HepG2 (cell line): ENCODE data around the gene RPS14. TPM values are rescaled to one million over a fixed set of nuclear protein-coding genes. Genes with fewer than 3 reads are reported as not detected.

Source experiments
- ATAD3A ChIP-seq: sonication (generic); formaldehyde crosslinking; IDR thresholded peaks from 2 replicates; pipeline ENCODE4 v1.4.0; 2020; ENCODE audit warnings: missing genetic modification reagents
- DMAP1 ChIP-seq: IDR thresholded peaks from 2 replicates; pipeline ENCODE4 v1.6.1; 2016
- FOSL2 ChIP-seq: sonication (generic); formaldehyde crosslinking; IDR thresholded peaks from 2 replicates; pipeline ENCODE4 v1.4.0; 2020; ENCODE audit warnings: missing genetic modification reagents
- KLF12 ChIP-seq: sonication (generic); formaldehyde crosslinking; IDR thresholded peaks from 2 replicates; pipeline ENCODE4 v1.4.0; 2020; ENCODE audit warnings: missing genetic modification reagents, borderline replicate concordance
- RARG ChIP-seq: sonication (generic); formaldehyde crosslinking; IDR thresholded peaks from 2 replicates; pipeline ENCODE4 v1.4.0; 2020; ENCODE audit warnings: low read depth, mild to moderate bottlenecking, missing genetic modification reagents
- RFX5 ChIP-seq: IDR thresholded peaks from 2 replicates; pipeline ENCODE4 v1.6.1; 2011; ENCODE audit warnings: low read depth, low read length, improper control_type of control experiment
- SRSF4 ChIP-seq: fragments of 200-400 bp; formaldehyde crosslinking; IDR thresholded peaks from one replicate; pipeline ENCODE4 v1.6.1; 2018; ENCODE audit warnings: mild to moderate bottlenecking, low read depth, low read length, moderate library complexity; ENCODE audit not compliant: poor library complexity, severe bottlenecking
- TAF1 ChIP-seq: sonication (generic); formaldehyde crosslinking; IDR thresholded peaks from 2 replicates; pipeline ENCODE4 v1.4.0; 2020; ENCODE audit warnings: missing genetic modification reagents
- ZNF10 ChIP-seq: sonication (generic); formaldehyde crosslinking; IDR thresholded peaks from 2 replicates; pipeline ENCODE4 v1.4.0; 2020; ENCODE audit warnings: mild to moderate bottlenecking, low read depth, missing genetic modification reagents, borderline replicate concordance
- ZNF143 ChIP-seq: sonication (generic); formaldehyde crosslinking; IDR thresholded peaks from 2 replicates; pipeline ENCODE4 v1.4.0; 2020; ENCODE audit warnings: missing genetic modification reagents
- ZNF256 ChIP-seq: sonication (generic); formaldehyde crosslinking; conservative IDR thresholded peaks from 2 replicates; pipeline ENCODE4 v1.4.0; 2020; ENCODE audit warnings: missing genetic modification reagents
- ZNF326 ChIP-seq: sonication (generic); formaldehyde crosslinking; IDR thresholded peaks from 2 replicates; pipeline ENCODE4 v1.4.0; 2020; ENCODE audit warnings: missing genetic modification reagents, borderline replicate concordance
- ZNF549 ChIP-seq: sonication (generic); formaldehyde crosslinking; IDR thresholded peaks from 2 replicates; pipeline ENCODE4 v1.5.0; 2020; ENCODE audit warnings: missing genetic modification reagents
- ZNF772 ChIP-seq: sonication (generic); formaldehyde crosslinking; IDR thresholded peaks from 2 replicates; pipeline ENCODE4 v1.5.0; 2020; ENCODE audit warnings: mild to moderate bottlenecking, missing genetic modification reagents
- polyA plus RNA-seq, 8 experiments: library from polyadenylated mRNA; depleted of rRNA in 3 of 8; stranded (reverse) in 7 of 8; unstranded in 1 of 8; fragments of >200 nt; fragmentation: Illumina TruSeq in 4 of 8; extraction: Trizol in 4 of 8; gene quantifications; 2 replicates each; pipeline versions ENCODE4 v1.2.1 to v1.2.3, GENCODE V29; 2011 to 2016; ENCODE audit warnings: low read depth in 4 of 8, missing spikeins in 1 of 8, mixed read lengths in 1 of 8; ENCODE audit not compliant: insufficient read depth in 1 of 8
- total RNA-seq, 5 experiments: library from RNA; depleted of rRNA; stranded (reverse); fragments of >200 nt; fragmentation: Illumina TruSeq; extraction: Trizol; gene quantifications; 2 replicates each; pipeline ENCODE4 v1.2.3, GENCODE V29; 2016; ENCODE audit warnings: low read depth in 1 of 5
- TF ChIP-seq, protein P1 (sequence below): sonication (generic); formaldehyde crosslinking; IDR thresholded peaks from 2 replicates; pipeline ENCODE4 v1.5.1; 2020; ENCODE audit warnings: mild to moderate bottlenecking, missing genetic modification reagents, borderline replicate concordance
- TF ChIP-seq, protein P2 (sequence below): sonication (generic); formaldehyde crosslinking; IDR thresholded peaks from 2 replicates; pipeline ENCODE4 v1.4.0; 2020; ENCODE audit warnings: mild to moderate bottlenecking, missing genetic modification reagents, borderline replicate concordance
- TF ChIP-seq, protein P3 (sequence below): sonication (generic); formaldehyde crosslinking; IDR thresholded peaks from 2 replicates; pipeline ENCODE4 v1.8.1; 2023; ENCODE audit warnings: mild to moderate bottlenecking, missing genetic modification reagents
- TF ChIP-seq, protein P4 (sequence below): sonication (generic); formaldehyde crosslinking; IDR thresholded peaks from 2 replicates; pipeline ENCODE4 v1.5.0; 2020; ENCODE audit warnings: mild to moderate bottlenecking, missing genetic modification reagents
- TF ChIP-seq, protein P5 (sequence below): sonication (generic); formaldehyde crosslinking; IDR thresholded peaks from 2 replicates; pipeline ENCODE4 v1.5.1; 2020; ENCODE audit warnings: missing genetic modification reagents, mild to moderate bottlenecking, borderline replicate concordance

The RPS14 gene
- total and polyA plus RNA-seq, 2 of the 13 experiments (the other 11 are each of a cell fraction or from before 2014, with no cell fraction given): 2,116 to 3,295 TPM

DNA sequence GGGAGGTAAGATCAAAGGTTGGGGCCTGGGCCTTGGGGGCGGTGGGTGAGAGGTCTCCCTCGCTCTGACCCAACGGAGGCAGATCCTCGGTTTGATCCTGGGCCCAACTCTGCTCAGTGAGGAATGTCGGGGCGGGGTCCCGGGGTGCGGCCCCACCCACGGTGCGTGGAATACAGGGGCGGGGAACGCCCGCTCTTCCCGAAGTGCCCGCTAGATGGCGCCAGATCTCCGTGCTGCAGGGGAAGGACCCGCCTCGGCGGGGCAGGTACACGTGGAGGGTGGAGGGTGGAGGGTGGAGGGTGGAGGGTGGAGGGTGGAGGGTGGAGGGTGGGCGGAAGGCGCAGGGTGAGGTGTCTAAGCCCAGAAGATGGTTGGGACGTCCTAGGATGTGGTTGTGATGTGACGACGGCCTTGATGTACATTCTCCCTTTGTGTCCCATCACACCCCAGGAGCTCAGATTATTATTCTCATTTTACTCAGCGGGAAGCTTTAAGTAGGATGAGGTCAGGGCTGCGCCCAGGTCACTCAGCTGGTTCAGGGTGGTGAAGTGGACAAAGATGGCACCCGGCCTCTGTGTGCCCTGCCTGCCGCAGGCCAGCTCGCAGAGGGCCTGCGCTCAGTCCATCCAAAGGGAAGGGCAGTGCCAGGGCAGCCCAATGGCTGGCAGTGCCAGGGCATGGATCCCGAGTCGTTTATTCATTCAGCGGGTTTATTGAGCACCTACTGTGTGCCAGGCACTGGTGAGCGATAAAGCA is 9.4 kb upstream of the RPS14 start (continued):
- TF ChIP-seq, protein P1, sequence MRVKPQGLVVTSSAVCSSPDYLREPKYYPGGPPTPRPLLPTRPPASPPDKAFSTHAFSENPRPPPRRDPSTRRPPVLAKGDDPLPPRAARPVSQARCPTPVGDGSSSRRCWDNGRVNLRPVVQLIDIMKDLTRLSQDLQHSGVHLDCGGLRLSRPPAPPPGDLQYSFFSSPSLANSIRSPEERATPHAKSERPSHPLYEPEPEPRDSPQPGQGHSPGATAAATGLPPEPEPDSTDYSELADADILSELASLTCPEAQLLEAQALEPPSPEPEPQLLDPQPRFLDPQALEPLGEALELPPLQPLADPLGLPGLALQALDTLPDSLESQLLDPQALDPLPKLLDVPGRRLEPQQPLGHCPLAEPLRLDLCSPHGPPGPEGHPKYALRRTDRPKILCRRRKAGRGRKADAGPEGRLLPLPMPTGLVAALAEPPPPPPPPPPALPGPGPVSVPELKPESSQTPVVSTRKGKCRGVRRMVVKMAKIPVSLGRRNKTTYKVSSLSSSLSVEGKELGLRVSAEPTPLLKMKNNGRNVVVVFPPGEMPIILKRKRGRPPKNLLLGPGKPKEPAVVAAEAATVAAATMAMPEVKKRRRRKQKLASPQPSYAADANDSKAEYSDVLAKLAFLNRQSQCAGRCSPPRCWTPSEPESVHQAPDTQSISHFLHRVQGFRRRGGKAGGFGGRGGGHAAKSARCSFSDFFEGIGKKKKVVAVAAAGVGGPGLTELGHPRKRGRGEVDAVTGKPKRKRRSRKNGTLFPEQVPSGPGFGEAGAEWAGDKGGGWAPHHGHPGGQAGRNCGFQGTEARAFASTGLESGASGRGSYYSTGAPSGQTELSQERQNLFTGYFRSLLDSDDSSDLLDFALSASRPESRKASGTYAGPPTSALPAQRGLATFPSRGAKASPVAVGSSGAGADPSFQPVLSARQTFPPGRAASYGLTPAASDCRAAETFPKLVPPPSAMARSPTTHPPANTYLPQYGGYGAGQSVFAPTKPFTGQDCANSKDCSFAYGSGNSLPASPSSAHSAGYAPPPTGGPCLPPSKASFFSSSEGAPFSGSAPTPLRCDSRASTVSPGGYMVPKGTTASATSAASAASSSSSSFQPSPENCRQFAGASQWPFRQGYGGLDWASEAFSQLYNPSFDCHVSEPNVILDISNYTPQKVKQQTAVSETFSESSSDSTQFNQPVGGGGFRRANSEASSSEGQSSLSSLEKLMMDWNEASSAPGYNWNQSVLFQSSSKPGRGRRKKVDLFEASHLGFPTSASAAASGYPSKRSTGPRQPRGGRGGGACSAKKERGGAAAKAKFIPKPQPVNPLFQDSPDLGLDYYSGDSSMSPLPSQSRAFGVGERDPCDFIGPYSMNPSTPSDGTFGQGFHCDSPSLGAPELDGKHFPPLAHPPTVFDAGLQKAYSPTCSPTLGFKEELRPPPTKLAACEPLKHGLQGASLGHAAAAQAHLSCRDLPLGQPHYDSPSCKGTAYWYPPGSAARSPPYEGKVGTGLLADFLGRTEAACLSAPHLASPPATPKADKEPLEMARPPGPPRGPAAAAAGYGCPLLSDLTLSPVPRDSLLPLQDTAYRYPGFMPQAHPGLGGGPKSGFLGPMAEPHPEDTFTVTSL (CRISPR knock-in tag): no peak
- TF ChIP-seq, protein P2, sequence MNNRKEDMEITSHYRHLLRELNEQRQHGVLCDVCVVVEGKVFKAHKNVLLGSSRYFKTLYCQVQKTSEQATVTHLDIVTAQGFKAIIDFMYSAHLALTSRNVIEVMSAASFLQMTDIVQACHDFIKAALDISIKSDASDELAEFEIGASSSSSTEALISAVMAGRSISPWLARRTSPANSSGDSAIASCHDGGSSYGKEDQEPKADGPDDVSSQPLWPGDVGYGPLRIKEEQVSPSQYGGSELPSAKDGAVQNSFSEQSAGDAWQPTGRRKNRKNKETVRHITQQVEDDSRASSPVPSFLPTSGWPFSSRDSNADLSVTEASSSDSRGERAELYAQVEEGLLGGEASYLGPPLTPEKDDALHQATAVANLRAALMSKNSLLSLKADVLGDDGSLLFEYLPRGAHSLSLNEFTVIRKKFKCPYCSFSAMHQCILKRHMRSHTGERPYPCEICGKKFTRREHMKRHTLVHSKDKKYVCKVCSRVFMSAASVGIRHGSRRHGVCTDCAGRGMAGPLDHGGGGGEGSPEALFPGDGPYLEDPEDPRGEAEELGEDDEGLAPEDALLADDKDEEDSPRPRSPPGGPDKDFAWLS (CRISPR knock-in tag): no peak
- TF ChIP-seq ATAD3A (CRISPR knock-in tag) (no peak), KLF12 (CRISPR knock-in tag) (0 out of 2 replicates have a peak, but pooled peaks have one; percentile 51), ZNF143 (no peak), ZNF326 (CRISPR knock-in tag) (no peak), TAF1 (CRISPR knock-in tag) (no peak), RFX5 (no peak), ZNF256 (no peak), DMAP1 (CRISPR knock-in tag) (peak; percentile 47; the same call in 1 of the 2 replicates), ZNF772 (CRISPR knock-in tag) (no peak), SRSF4 (no peak), ZNF10 (CRISPR knock-in tag) (no peak), ZNF549 (CRISPR knock-in tag) (no peak), FOSL2 (CRISPR knock-in tag) (no peak; the same call in 1 of the 2 replicates), RARG (CRISPR knock-in tag) (no peak)
- TF ChIP-seq, protein P3, sequence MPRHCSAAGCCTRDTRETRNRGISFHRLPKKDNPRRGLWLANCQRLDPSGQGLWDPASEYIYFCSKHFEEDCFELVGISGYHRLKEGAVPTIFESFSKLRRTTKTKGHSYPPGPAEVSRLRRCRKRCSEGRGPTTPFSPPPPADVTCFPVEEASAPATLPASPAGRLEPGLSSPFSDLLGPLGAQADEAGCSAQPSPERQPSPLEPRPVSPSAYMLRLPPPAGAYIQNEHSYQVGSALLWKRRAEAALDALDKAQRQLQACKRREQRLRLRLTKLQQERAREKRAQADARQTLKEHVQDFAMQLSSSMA (CRISPR knock-in tag): no peak
- TF ChIP-seq, protein P4, sequence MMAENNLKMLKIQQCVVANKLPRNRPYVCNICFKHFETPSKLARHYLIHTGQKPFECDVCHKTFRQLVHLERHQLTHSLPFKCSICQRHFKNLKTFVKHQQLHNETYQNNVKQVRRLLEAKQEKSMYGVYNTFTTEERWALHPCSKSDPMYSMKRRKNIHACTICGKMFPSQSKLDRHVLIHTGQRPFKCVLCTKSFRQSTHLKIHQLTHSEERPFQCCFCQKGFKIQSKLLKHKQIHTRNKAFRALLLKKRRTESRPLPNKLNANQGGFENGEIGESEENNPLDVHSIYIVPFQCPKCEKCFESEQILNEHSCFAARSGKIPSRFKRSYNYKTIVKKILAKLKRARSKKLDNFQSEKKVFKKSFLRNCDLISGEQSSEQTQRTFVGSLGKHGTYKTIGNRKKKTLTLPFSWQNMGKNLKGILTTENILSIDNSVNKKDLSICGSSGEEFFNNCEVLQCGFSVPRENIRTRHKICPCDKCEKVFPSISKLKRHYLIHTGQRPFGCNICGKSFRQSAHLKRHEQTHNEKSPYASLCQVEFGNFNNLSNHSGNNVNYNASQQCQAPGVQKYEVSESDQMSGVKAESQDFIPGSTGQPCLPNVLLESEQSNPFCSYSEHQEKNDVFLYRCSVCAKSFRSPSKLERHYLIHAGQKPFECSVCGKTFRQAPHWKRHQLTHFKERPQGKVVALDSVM (CRISPR knock-in tag): no peak
- TF ChIP-seq, protein P5, sequence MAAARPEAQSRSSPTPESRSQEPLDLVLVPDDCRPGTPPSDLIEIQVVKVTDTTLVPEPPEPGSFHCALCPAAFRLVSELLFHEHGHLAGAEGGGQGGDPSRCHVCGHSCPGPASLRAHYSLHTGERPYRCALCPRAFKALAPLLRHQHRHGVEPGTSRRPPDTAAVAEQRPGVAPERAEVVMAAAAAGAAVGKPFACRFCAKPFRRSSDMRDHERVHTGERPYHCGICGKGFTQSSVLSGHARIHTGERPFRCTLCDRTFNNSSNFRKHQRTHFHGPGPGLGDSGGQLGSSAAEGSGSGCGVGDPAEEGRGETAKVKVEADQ (CRISPR knock-in tag): no peak
